Measurements from ENCODE around the gene GSK3B. TPM values are rescaled to one million over a fixed set of nuclear protein-coding genes. Genes with fewer than 3 reads are reported as not detected.
A peak's percentile ranks its signal among the peaks of the same experiment; 100 is the strongest.

The GSK3B gene
- total RNA-seq, result 10 to 100 TPM; 14.4 to 19.4 (median 18.4) TPM
- long read RNA-seq, result 0 reads

DNA sequence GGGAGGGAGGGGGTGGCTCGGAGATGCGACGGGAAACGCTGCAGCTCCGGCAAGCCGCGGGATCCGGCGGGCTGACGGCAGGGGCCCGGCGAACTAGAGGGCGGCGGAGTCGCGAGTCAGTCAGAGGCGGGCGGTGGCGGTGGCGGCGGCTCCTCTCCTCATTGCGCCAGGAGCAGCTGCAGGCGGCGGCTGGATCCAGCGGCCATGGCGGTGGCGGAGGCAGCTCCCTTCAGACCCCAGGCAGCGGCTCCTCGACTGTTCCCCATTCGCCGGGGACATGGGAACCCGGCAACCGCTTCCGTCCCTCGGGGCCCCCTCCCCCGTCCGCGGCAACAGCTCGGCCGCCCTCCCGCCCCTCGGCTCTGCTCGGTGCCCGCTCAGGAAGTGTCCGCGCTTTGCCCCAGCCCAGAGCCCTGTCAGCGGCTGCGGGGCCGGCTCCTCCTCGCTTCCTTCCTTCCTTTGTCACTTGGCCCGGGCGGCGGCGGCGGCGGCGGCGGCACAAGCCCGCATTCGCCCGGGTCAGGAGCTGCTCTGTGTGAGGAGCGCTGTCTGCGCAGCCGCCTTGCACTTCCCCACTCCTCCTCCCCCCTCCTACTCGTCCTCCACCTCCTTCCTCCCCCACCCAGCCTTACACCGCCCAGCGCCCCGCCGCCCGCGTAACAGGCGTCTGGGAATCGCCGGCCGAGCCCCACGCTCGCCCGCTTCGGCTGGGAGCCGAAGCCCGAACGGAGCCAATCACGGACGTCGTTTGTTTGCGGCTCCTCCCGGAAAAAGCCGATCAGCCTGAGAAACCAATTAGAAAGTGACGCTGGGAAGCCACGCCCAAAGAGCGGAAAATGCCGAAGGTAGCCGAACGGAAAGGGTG is at the start of gene GSK3B:
GSK3B (minus strand) TSS at position 537 of the 865 bp plus-strand sequence. CDS start 1,013 bp downstream, outside the sequence.
- Histone ChIP-seq H3K27me3 (no peaks in the 10 kb centered on the region), H3K9me3 (no peaks in the 10 kb centered on the region), H3K36me3 (no peaks in the 10 kb centered on the region), H3K4me1 (peaks cover 0 to 28% (median 9%) of the 10 kb centered on the region in 4 donors), H3K27ac (peak within 1 kb of the TSS; percentile 99 to 100 (median 100)), H3K4me3 (peak within 1 kb of the TSS; percentile 79 to 82 (median 79))
- ATAC-seq (peak; percentile 70 to 86 (median 76)), DNase-seq (peak; percentile 83 to 98 (median 86))
- WGBS (ENCODE audit: insufficient coverage, low coverage, low lambda C conversion rate, missing lambda C conversion rate), result 0% methylated on average over 29 of the region's 94 CpGs
- intact Hi-C loops (cut with DNase I), result no loop called here
- TF ChIP-seq, protein P1, sequence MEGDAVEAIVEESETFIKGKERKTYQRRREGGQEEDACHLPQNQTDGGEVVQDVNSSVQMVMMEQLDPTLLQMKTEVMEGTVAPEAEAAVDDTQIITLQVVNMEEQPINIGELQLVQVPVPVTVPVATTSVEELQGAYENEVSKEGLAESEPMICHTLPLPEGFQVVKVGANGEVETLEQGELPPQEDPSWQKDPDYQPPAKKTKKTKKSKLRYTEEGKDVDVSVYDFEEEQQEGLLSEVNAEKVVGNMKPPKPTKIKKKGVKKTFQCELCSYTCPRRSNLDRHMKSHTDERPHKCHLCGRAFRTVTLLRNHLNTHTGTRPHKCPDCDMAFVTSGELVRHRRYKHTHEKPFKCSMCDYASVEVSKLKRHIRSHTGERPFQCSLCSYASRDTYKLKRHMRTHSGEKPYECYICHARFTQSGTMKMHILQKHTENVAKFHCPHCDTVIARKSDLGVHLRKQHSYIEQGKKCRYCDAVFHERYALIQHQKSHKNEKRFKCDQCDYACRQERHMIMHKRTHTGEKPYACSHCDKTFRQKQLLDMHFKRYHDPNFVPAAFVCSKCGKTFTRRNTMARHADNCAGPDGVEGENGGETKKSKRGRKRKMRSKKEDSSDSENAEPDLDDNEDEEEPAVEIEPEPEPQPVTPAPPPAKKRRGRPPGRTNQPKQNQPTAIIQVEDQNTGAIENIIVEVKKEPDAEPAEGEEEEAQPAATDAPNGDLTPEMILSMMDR (IDR thresholded peaks at IDR 0.05), result no peak
- TF ChIP-seq POLR2A (IDR thresholded peaks at IDR 0.05), result peak; percentile 93

DNA sequence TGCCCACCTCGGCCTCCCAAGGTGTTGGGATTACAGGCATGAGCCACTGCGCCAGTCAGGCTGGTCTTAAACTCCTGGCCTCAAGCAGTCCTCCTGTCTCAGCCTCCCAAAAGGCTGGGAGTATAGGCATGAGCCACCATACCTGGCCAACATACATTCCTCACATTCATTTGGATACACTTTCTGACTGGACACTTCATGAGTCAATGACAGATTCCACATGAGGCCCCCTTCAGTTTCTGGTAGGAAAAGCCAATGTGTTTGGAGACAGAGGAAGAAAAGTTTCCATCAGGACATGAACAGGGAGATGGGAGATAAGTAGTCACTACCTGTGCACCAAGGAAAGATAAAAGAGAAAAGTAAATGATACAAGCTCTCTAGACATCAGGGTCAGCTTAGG is 49.4 kb upstream of the GSK3B start:
- H3K4me3 ChIP-seq, result no peak overlapping the region
- no peaks in the 10 kb centered on the region for H3K36me3 ChIP-seq
- H3K27ac ChIP-seq, result no peak overlapping the region
- WGBS (ENCODE audit: insufficient coverage, low coverage, low lambda C conversion rate, missing lambda C conversion rate), result no CpG with 5 or more reads among the region's 2 CpGs
- no peak for TF ChIP-seq POLR2A (IDR thresholded peaks at IDR 0.05)
- TF ChIP-seq, protein P1 (IDR thresholded peaks at IDR 0.05), result no peak
- H3K9me3 ChIP-seq, result no peaks in the 10 kb centered on the region
- intact Hi-C loops (cut with DNase I), result no loop called here
- no peaks in the 10 kb centered on the region for H3K4me1 ChIP-seq
- DNase-seq, result no peak
- no peak for ATAC-seq
- no peaks in the 10 kb centered on the region for H3K27me3 ChIP-seq

- DNase-seq (no peak), ATAC-seq (no peak)
- H3K4me3 ChIP-seq, result no peak overlapping the region
- no peak for TF ChIP-seq POLR2A (IDR thresholded peaks at IDR 0.05)
- TF ChIP-seq, protein P1 (IDR thresholded peaks at IDR 0.05), result no peak
- no peak overlapping the region for H3K27ac ChIP-seq
- no peaks in the 10 kb centered on the region for H3K36me3 ChIP-seq
- WGBS (ENCODE audit: insufficient coverage, low coverage, low lambda C conversion rate, missing lambda C conversion rate), result 65% methylated on average over 4 of the region's 4 CpGs
- H3K4me1 ChIP-seq, result no peaks in the 10 kb centered on the region
- H3K9me3 ChIP-seq, result no peaks in the 10 kb centered on the region
- intact Hi-C loops (cut with DNase I), result no loop called here
- no peaks in the 10 kb centered on the region for H3K27me3 ChIP-seq
Measured at GRCh38 chr3:120142236-120142635, 48.0 kb upstream of the GSK3B start.

- TF ChIP-seq, protein P1 (IDR thresholded peaks at IDR 0.05), result no peak
- no peak for TF ChIP-seq POLR2A (IDR thresholded peaks at IDR 0.05)
- no peaks in the 10 kb centered on the region for H3K27me3 ChIP-seq
- no CpG with 5 or more reads among the region's 52 CpGs for WGBS (ENCODE audit: insufficient coverage, low coverage, low lambda C conversion rate, missing lambda C conversion rate)
- H3K9me3 ChIP-seq, result no peaks in the 10 kb centered on the region
- H3K4me3 ChIP-seq, result no peak overlapping the region
- H3K4me1 ChIP-seq, result no peaks in the 10 kb centered on the region
- intact Hi-C loops (cut with DNase I), result no loop called here
- H3K36me3 ChIP-seq, result no peaks in the 10 kb centered on the region
- DNase-seq (no peak), ATAC-seq (no peak)
- no peak overlapping the region for H3K27ac ChIP-seq
Measured at GRCh38 chr3:120140098-120140742, 46.0 kb upstream of the GSK3B start.
